ENCODE measurements around the gene PTPN5. TPM values are rescaled to one million over a fixed set of nuclear protein-coding genes. Genes with fewer than 3 reads are reported as not detected.

PTPN5 gene
- total RNA-seq, 1 donor from 2014 or later: not detected

DNA sequence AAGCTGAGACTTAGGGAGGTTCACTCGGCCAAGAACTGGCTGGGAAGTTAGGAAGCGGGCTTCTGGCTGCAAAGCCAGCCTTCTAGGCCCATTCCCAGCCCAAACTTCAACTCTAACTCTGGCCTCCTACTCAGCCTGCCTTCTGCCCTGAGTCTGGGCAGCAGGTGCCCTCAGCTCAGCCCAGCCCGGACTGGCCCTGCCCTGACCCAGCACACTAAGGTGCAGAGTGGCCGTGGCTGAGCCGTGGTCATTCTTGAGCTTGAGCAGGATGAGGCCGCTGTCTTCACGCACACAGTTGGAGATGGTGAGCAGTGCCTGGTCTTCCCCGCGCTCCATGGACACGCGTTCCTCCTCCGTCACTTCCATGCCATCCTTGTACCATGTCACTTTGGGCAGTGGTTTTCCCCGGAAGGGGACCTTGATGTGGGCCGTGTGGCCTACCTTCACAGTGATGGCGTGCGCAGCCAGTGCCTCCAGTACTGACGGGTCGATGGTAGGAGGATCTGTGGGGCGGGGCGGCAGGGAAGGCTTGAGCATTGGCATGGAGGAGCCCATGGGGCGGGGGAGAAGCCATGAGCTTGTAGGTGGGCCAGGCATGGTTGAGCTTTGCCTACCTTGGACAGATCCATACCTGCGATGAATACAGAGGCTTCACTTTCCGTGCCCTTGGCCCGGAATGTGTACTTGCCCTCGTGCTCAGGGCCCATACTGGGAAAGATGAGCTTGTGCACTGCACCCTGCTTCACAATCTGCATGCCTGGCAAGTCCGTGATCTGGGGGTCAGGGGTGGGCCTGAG lies 77.8 kb downstream of the PTPN5 start:
- DNase-seq (ENCODE audit: low read depth, low spot score): no peak

DNA sequence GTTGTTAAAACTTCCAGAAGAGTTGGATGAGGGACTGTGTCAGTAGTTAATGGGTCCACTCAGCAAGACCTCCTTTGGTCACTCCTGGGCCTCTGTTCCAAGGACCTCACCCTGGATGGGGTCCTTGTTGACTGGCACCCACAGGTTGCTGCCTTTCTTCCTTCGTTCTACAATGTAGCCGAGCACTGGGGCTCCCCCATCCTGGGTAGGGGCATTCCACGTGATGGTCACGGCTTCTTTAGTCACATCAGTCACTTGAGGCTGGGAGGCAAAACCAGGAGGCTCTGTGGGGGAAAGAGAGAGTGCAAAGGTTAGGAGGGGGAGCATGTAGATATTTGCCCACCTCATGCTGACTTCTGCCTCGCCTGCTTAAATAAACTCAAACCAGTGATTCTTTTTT lies 81.1 kb downstream of the PTPN5 start:
- no peak for DNase-seq (ENCODE audit: low read depth, low spot score)

GRCh38 chr11:18709414-18709813 lies 82.2 kb downstream of the PTPN5 start:
- DNase-seq (ENCODE audit: low read depth, low spot score): no peak

DNA sequence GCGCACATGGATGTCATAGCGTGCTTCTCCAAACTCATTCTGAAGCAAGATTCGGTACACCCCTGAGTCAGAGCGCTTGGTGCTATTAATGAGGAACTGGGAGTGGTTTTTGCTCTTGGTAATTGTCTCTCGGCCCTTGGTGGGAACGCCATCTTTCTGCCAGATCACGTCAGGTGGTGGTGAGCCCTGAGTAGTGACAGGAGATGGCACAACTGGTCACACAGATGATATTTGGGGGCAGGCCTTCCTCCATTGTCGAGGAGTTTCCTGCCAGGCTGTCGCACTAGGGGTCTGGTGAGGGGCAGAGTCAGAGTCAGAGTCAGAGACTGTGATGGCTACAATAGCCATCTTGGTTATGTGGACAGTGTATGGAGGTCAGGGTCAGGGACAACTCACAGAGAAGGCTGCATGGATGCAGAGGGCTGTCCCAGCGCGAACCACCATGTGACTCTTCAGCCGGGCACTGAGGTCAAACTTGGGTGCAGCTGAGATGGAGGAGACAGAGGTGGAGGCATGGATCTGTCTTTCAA lies 83.7 kb downstream of the PTPN5 start:
- DNase-seq (ENCODE audit: low read depth, low spot score): no peak

- no peak for DNase-seq (ENCODE audit: low read depth, low spot score)
Measured at GRCh38 chr11:18706330-18707243, 85.0 kb downstream of the PTPN5 start.

DNA sequence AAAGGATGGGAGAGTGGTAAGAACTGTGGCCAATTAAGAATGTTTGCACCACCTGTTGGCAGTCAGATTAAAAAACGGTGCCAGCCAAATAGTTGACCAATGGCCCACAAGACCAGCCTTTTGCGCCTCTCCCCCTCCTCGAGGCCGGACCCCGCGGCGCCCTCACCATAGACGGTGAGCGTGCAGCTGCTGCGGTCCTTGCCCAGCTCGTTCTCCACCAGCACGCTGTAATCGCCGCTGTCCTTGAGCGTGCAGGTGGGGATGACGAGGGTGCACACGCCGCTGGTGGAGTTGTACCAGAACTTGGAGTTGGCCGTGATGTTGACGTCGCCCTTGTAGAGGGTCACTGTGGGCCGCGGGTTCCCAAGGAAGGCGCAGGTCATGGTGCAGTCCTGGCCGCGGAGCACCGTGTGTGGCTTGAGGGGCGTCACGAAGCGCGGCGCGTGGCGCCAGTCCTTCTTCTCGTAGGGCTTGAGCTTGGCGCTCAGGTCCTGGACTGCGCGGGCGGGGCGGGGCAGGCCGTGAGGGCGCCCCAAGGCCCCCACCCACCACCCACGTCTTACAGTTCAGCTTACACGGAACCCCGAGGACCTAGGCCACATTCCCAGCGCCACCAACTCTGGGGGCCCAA lies 85.8 kb downstream of the PTPN5 start:
- DNase-seq (ENCODE audit: low read depth, low spot score): no peak

DNA sequence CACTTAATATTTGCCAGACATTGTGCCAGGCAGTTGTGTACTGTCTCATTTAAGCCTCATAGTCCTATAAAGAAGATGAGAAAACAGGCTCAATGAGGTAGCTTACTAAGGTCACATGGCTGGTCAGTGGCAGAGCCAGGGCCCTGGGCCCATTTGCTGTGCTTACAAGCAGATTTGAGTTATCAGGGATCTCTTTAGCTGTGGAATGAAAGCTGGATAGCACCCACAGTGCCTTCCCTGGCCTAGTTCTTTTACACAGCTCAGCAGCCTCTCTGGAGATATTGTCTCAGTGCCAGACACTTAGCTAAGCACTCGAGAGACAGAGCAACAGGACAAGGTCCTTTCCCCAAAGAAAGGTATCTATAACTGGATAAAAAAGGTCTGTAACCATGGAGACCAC lies 86.9 kb downstream of the PTPN5 start:
- DNase-seq (ENCODE audit: low read depth, low spot score): no peak

GRCh38 chr11:18704045-18704645 lies 87.5 kb downstream of the PTPN5 start:
- no peak for DNase-seq (ENCODE audit: low read depth, low spot score)

- DNase-seq (ENCODE audit: low read depth, low spot score): no peak
Measured at GRCh38 chr11:18703001-18703763, 88.4 kb downstream of the PTPN5 start.

DNA sequence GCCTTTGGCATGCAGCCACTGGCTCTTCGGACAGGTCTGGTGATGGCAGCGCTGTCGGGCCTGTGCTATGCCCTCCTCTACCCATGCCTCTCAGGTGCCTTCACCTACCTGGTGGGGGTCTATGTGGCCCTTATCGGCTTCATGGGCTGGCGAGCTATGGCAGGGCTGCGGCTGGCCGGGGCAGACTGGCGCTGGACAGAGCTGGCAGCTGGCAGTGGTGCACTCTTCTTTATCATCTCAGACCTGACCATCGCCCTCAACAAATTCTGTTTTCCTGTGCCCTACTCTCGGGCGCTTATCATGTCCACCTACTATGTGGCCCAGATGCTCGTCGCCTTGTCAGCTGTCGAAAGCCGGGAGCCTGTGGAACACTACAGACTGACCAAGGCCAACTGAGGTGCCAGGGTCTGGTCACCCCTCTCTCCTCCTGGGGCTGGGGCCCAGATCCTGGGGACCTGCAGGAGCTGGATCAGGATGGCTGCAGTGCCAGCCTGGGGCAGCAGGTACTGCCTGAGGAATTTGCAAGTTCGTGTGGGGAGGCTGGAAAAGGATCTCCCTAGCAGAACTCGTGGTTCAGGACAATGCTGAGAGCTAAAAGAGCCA lies 89.9 kb downstream of the PTPN5 start:
- DNase-seq (ENCODE audit: low read depth, low spot score): no peak

GRCh38 chr11:18700872-18701271 lies 90.7 kb downstream of the PTPN5 start:
- no peak for DNase-seq (ENCODE audit: low read depth, low spot score)

DNA sequence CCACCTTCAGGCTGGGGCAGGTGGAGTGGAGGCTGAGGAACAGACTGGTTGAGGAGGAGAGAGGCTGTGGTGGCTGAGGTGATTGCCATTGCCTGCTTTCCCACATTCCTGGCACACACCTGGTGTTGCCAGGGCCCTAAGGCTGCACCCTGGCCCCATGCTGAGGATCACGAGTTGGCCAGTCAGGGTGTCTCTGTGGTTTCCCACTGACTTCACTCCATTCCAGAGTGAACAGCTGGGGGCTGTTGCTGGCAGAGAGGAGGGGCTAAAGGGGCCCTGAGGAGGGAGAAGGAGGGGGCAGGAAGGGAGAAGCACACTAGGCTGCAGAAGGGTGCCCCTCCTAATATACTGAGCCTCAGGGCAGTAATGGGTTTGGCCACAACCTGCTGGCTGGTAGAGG lies 91.2 kb downstream of the PTPN5 start:
- no peak for DNase-seq (ENCODE audit: low read depth, low spot score)

DNA sequence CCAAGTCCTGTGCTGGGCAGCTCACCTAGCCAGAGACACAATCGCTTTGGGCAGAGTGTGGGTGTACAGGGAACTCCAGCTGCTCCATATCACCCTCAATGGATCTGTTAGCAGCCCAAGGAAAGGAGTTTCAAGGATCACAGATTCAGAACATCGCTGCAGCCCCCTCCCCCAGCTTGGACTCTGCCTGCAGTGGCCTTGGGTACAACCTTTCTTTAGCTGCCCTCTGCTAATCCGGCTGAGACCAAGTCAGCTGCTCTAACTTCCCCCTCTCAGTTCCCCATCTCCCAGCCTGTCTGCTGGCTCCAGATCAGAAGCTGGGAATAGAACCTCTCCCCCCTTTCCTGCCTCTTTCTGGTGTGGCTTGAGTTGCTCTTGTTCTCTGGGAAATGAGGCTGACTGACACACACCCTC lies 91.7 kb downstream of the PTPN5 start:
- no peak for DNase-seq (ENCODE audit: low read depth, low spot score)

- DNase-seq (ENCODE audit: low read depth, low spot score): no peak
Measured at GRCh38 chr11:18699269-18699596, 92.4 kb downstream of the PTPN5 start.

DNA sequence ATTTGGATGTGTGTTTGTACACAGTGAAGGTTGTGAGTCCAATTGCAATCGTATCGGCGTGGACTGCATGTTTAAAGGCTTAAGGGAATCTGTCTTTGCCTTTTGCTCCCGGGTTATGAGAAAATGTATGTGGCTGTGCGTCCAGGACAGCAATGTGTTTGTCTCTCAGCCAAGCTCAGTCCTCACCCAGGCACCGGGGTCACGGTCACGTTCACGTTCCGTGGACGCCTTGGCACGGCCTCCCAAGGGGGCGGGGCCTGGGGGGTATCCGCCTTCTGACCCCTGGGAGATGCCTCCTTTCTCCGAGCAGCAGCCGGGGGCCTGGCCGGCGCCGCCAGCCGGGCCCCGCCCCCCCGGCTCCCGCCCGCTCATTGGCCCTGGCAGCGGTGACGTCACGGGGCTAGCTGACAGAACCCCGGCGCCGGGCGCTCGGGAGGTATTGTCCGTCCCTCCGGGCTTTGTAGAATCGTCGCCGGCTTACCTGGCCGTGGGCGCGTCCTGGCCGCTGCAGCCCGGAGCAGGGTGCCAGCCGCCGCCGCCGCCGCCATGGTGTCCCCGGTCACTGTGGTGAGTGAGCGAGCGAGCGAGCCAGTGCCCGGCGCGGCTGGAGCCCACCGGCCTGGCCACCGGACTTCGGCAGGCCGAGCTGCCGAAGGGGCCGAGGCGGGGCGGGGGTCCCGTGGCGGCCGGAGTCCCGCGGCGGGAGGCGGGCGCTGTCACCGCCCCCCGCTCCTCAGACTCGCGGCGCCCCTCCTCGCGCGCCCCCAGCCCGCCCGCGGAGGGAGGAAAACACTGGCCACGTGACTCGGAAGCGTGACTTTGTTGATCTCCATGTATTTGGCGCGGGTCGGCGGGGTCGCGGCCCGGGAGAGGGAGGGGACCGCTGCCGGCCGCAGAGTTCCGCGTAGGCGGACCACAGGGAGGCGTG lies 93.0 kb downstream of the PTPN5 start, which contains the start of gene TMEM86A:
TSS of gene TMEM86A (plus strand) at position 439 of the 928 bp plus-strand sequence. CDS start at position 547, 108 bp downstream.
- peak; percentile 30 for DNase-seq (ENCODE audit: low read depth, low spot score)

DNA sequence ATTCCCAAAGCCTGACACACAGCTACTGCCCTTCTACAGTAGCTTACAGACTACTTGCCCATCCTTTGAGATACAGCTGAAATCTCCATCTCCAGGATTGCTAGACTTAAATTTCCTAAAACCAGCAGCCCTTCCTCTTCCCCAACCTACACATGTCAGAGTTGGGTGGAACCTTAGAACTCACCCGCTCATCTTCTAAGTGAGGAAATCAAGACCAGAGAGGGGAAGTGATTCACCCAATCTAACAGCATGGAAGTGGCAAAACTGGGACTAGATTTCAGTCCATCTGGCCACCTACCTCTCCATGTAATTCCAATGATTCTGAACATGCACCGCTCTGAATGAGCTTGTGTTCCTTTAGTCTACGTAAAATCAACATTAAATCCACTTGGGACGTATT lies 94.0 kb downstream of the PTPN5 start:
- no peak for DNase-seq (ENCODE audit: low read depth, low spot score)

DNA sequence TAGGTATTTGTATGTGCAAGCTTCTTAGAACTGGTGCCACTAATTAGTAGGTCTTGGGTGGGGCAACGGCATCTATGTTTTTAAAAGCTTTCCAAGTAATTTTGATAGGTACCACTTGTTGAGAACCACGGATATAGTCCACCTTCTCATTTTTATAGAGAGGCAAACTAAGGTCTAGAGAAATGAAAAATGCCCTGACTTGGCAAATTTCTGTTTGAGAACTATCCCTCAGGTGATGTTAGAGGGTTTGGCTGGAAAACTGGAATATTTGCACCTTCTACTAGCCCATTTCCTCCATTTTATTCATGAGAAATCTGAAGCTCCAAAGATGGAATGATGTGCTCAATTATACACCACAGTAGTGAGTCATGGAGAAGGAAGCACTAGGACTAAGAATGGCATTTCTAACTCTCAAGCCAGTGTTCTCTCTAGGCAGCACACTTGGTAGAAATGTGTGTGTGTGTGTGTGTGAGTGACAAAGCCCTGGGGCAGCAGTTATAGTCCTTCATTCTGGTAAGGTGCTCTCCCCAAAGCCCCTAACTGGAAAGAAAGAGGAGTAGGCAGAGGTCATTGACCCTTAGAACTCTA lies 94.9 kb downstream of the PTPN5 start:
- DNase-seq (ENCODE audit: low read depth, low spot score): no peak

GRCh38 chr11:18692941-18693760 lies 98.4 kb downstream of the PTPN5 start:
- DNase-seq (ENCODE audit: low read depth, low spot score): no peak
